ENCODE data around the gene FOXL2.

- no peak for TF ChIP-seq CTCF (IDR thresholded peaks at IDR 0.05 in 2 of 3, conservative IDR thresholded peaks at IDR 0.05 in 1 of 3; ENCODE audit: insufficient read depth in 2 of 3, low read depth in 1 of 3, low read length in 3 of 3)
- TF ChIP-seq HNRNPLL (IDR thresholded peaks at IDR 0.05; ENCODE audit: low read depth, low read length, poor library complexity, severe bottlenecking), result no peak
- no peak for TF ChIP-seq POLR2A (conservative IDR thresholded peaks at IDR 0.05)
- TF ChIP-seq ZC3H11A (IDR thresholded peaks at IDR 0.05; ENCODE audit: low read depth, low read length), result no peak
- no peak for TF ChIP-seq RBBP5 (IDR thresholded peaks at IDR 0.05; ENCODE audit: borderline replicate concordance, insufficient read depth, low read length, poor library complexity, severe bottlenecking)
These were observed 18.1 kb downstream of the FOXL2 start for GRCh38 chr3:138928727-138929372.
